Testis (tissue), 3 donors: ENCODE results near the gene PRR11. TPM values are rescaled to one million over a fixed set of nuclear protein-coding genes. Genes with fewer than 3 reads are reported as not detected.
"Not testable (repeated sequence)": the region's sequence is repeated elsewhere in the genome, so short reads cannot be mapped to it uniquely, and the experiment has no call there.

Experiments used
- DNase-seq: peaks from one replicate; pipeline ENCODE4 v3.0.0-alpha.2; 2019
- H3K27ac ChIP-seq, 2 donors: fragments of 200-600 bp; sonication (generic); one replicate each; pipeline ENCODE4 v1.5.1; 2019
- H3K27me3 ChIP-seq: fragments of 200-600 bp; sonication (generic); one replicate; pipeline ENCODE4 v1.5.1; 2019
- H3K36me3 ChIP-seq: fragments of 200-600 bp; sonication (generic); one replicate; pipeline ENCODE4 v1.5.1; 2017; ENCODE audit warnings: low read depth; ENCODE audit errors: missing control alignments
- H3K4me1 ChIP-seq: fragments of 200-600 bp; sonication (generic); one replicate; pipeline ENCODE4 v1.5.1; 2019
- H3K4me3 ChIP-seq, 2 donors: fragments of 200-600 bp; sonication (generic); one replicate each; pipeline ENCODE4 v1.5.1; 2017 to 2019
- H3K9me3 ChIP-seq: fragments of 200-600 bp; sonication (generic); one replicate; pipeline ENCODE4 v1.5.1; 2017
- CTCF ChIP-seq, 3 experiments: fragments of 450-650 bp in 2 of 3; fragments of 200-600 bp in 1 of 3; sonication (generic) in 1 of 3; IDR thresholded peaks; one replicate each; pipeline ENCODE4 v1.5.1; 2016 to 2019; ENCODE audit warnings: antibody characterized with exemption in 3 of 3, mild to moderate bottlenecking in 2 of 3, moderate library complexity in 1 of 3
- POLR2A ChIP-seq: fragments of 450-650 bp; IDR thresholded peaks from one replicate; pipeline ENCODE4 v1.6.1; 2017; ENCODE audit warnings: antibody characterized with exemption, mild to moderate bottlenecking, moderate library complexity
- WGBS, 2 donors: methylation state at CpG; one replicate each; pipeline ENCODE4 v1.1.5; 2018; 5-methylcytosine and 5-hydroxymethylcytosine counted together
- intact Hi-C: fragments of 100-400 bp; cut with DNase I; formaldehyde crosslinking; loops from one replicate; pipeline ENCODE4 v1.15.1; 2023; ENCODE audit warnings: low total_unique reads
- polyA plus RNA-seq: library from polyadenylated mRNA; stranded (reverse); fragments of 350-450 nt; fragmentation: Illumina TruSeq; extraction: RNeasy Lipid Tissue Mini Kit (QIAGEN cat#74804); gene quantifications from one replicate; pipeline ENCODE4 v1.2.3, GENCODE V29; 2014; ENCODE audit warnings: low read depth, low replicate concordance; ENCODE audit not compliant: insufficient read depth
- total RNA-seq, 2 donors: library from RNA; depleted of rRNA; stranded (reverse); fragments of >200 nt; gene quantifications; one replicate each; pipeline ENCODE4 v1.2.3, GENCODE V29; 2016

The PRR11 gene
- total and polyA plus RNA-seq, 3 donors from 2014 or later: 3.9 to 6.9 (median 5.3) TPM

- no peak for DNase-seq
- Histone ChIP-seq H3K36me3 (no peaks in the 10 kb centered on the region), H3K27me3 (no peaks in the 10 kb centered on the region), H3K27ac (no peak overlapping the region), H3K4me3 (no peak overlapping the region), H3K9me3 (no peaks in the 10 kb centered on the region), H3K4me1 (no peaks in the 10 kb centered on the region)
- intact Hi-C loops: no loop called here
- no peak for TF ChIP-seq POLR2A
- no peak for TF ChIP-seq CTCF (IDR thresholded peaks at IDR 0.05)
- 81 to 83% methylated on average over 7 of the region's 7 CpGs for WGBS, 2 donors
These were observed 22.9 kb downstream of the PRR11 start for GRCh38 chr17:59178266-59178985.

- H3K27ac ChIP-seq, H3K9me3 ChIP-seq, H3K4me3 ChIP-seq, intact Hi-C loops, DNase-seq, H3K4me1 ChIP-seq, H3K27me3 ChIP-seq, H3K36me3 ChIP-seq: not testable (repeated sequence)
- WGBS, 2 donors: 94% methylated on average over 11 of the region's 11 CpGs
These were observed 24.1 kb downstream of the PRR11 start for GRCh38 chr17:59179601-59180000.

- no peaks in the 10 kb centered on the region for H3K36me3 ChIP-seq
- TF ChIP-seq CTCF (IDR thresholded peaks at IDR 0.05) (no peak), POLR2A (no peak)
- no peaks in the 10 kb centered on the region for H3K27me3 ChIP-seq
- WGBS, 2 donors: 96 to 97% methylated on average over 9 of the region's 9 CpGs
- H3K27ac ChIP-seq: no peak overlapping the region
- no peaks in the 10 kb centered on the region for H3K9me3 ChIP-seq
- no peak for DNase-seq
- H3K4me3 ChIP-seq: no peak overlapping the region
- H3K4me1 ChIP-seq: no peaks in the 10 kb centered on the region
- intact Hi-C loops: no loop called here
These were observed 25.1 kb downstream of the PRR11 start for GRCh38 chr17:59180626-59181025.

GRCh38 chr17:59181481-59181880 lies 25.9 kb downstream of the PRR11 start:
- no peak overlapping the region for H3K4me3 ChIP-seq
- intact Hi-C loops: no loop called here

GRCh38 chr17:59185997-59186396 lies 30.5 kb downstream of the PRR11 start:
- H3K4me3 ChIP-seq: no peak overlapping the region
- no peak for DNase-seq
- TF ChIP-seq CTCF (IDR thresholded peaks at IDR 0.05) (no peak), POLR2A (no peak)
- intact Hi-C loops: no loop called here
- no peaks in the 10 kb centered on the region for H3K36me3 ChIP-seq
- H3K9me3 ChIP-seq: no peaks in the 10 kb centered on the region
- no peaks in the 10 kb centered on the region for H3K27me3 ChIP-seq
- no peak overlapping the region for H3K27ac ChIP-seq
- no peaks in the 10 kb centered on the region for H3K4me1 ChIP-seq

More at GRCh38 chr17:59181481-59181880, 25.9 kb downstream of the PRR11 start:
- H3K27me3 ChIP-seq: no peaks in the 10 kb centered on the region
- no peak overlapping the region for H3K27ac ChIP-seq
- no peaks in the 10 kb centered on the region for H3K9me3 ChIP-seq
- no peaks in the 10 kb centered on the region for H3K4me1 ChIP-seq
- no peak for TF ChIP-seq POLR2A
- no peak for TF ChIP-seq CTCF (IDR thresholded peaks at IDR 0.05)
- WGBS, 2 donors: 95 to 98% methylated on average over 9 of the region's 9 CpGs
- H3K36me3 ChIP-seq: no peaks in the 10 kb centered on the region
- DNase-seq: no peak
